Measurements from ENCODE around the gene NWD2. TPM values are rescaled to one million over a fixed set of nuclear protein-coding genes. Genes with fewer than 3 reads are reported as not detected.

Gene NWD2
- total RNA-seq, 2 experiments from 2014 or later, result not detected

GRCh38 chr4:37461801-37462200 lies 217.3 kb downstream of the NWD2 start:
- CTCF ChIA-PET, result no interaction called here
- POLR2A ChIA-PET, result no interaction called here

GRCh38 chr4:37463033-37463856 lies 218.7 kb downstream of the NWD2 start:
- CTCF ChIA-PET, result no interaction called here
- POLR2A ChIA-PET, result no interaction called here

GRCh38 chr4:37464373-37465128 lies 220.0 kb downstream of the NWD2 start:
- ChIA-PET POLR2A (no interaction called here), CTCF (no interaction called here)

GRCh38 chr4:37465296-37465695 lies 220.8 kb downstream of the NWD2 start:
- POLR2A ChIA-PET, result no interaction called here
- CTCF ChIA-PET, result no interaction called here

- ChIA-PET POLR2A (no interaction called here), CTCF (no interaction called here)
Measured at GRCh38 chr4:37465845-37466244, 221.3 kb downstream of the NWD2 start.

- ChIA-PET CTCF (no interaction called here), POLR2A (no interaction called here)
Measured at GRCh38 chr4:37467223-37467622, 222.7 kb downstream of the NWD2 start.

- CTCF ChIA-PET, result no interaction called here
- POLR2A ChIA-PET, result no interaction called here
Measured at GRCh38 chr4:37467824-37468223, 223.3 kb downstream of the NWD2 start.

GRCh38 chr4:37469286-37469685 lies 224.7 kb downstream of the NWD2 start:
- ChIA-PET POLR2A (no interaction called here), CTCF (no interaction called here)

- POLR2A ChIA-PET, result no interaction called here
- CTCF ChIA-PET, result no interaction called here
Measured at GRCh38 chr4:37470245-37470644, 225.7 kb downstream of the NWD2 start.

- CTCF ChIA-PET, result no interaction called here
- POLR2A ChIA-PET, result no interaction called here
Measured at GRCh38 chr4:37471093-37471492, 226.6 kb downstream of the NWD2 start.

GRCh38 chr4:37471971-37472370 lies 227.4 kb downstream of the NWD2 start:
- POLR2A ChIA-PET, result no interaction called here
- CTCF ChIA-PET, result no interaction called here

- CTCF ChIA-PET, result no interaction called here
Measured at GRCh38 chr4:37473807-37474206, 229.3 kb downstream of the NWD2 start.

GRCh38 chr4:37475087-37475486 lies 230.5 kb downstream of the NWD2 start:
- POLR2A ChIA-PET, result no interaction called here

More at GRCh38 chr4:37473807-37474206, 229.3 kb downstream of the NWD2 start:
- POLR2A ChIA-PET, result no interaction called here

GRCh38 chr4:37475776-37476175 lies 231.2 kb downstream of the NWD2 start:
- POLR2A ChIA-PET, result no interaction called here
- CTCF ChIA-PET, result no interaction called here

More at GRCh38 chr4:37475087-37475486, 230.5 kb downstream of the NWD2 start:
- CTCF ChIA-PET, result no interaction called here

- ChIA-PET CTCF (no interaction called here), POLR2A (no interaction called here)
Measured at GRCh38 chr4:37476256-37476655, 231.7 kb downstream of the NWD2 start.

- CTCF ChIA-PET, result no interaction called here
Measured at GRCh38 chr4:37476691-37477090, 232.1 kb downstream of the NWD2 start.

GRCh38 chr4:37477126-37477525 lies 232.6 kb downstream of the NWD2 start:
- CTCF ChIA-PET, result no interaction called here
- POLR2A ChIA-PET, result no interaction called here

More at GRCh38 chr4:37476691-37477090, 232.1 kb downstream of the NWD2 start:
- POLR2A ChIA-PET, result no interaction called here

- ChIA-PET CTCF (no interaction called here), POLR2A (no interaction called here)
Measured at GRCh38 chr4:37478151-37478550, 233.6 kb downstream of the NWD2 start.

GRCh38 chr4:37480509-37480908 lies 236.0 kb downstream of the NWD2 start:
- ChIA-PET CTCF (no interaction called here), POLR2A (no interaction called here)

- ChIA-PET POLR2A (no interaction called here), CTCF (no interaction called here)
Measured at GRCh38 chr4:37481547-37482122, 237.1 kb downstream of the NWD2 start.

GRCh38 chr4:37482236-37482913 lies 237.8 kb downstream of the NWD2 start:
- ChIA-PET POLR2A (no interaction called here), CTCF (no interaction called here)

Measured in activated CD8-positive, alpha-beta memory T cell treated with anti-CD3 and anti-CD28 coated beads for 36 hours (primary cell).